DMS79 (cell line): Measurements from ENCODE around the gene IFI30.

Experiments used
- DNase-seq: peaks from one replicate; lab custom pipeline; 2025; lab: John Stamatoyannopoulos, UW

Gene IFI30

DNA sequence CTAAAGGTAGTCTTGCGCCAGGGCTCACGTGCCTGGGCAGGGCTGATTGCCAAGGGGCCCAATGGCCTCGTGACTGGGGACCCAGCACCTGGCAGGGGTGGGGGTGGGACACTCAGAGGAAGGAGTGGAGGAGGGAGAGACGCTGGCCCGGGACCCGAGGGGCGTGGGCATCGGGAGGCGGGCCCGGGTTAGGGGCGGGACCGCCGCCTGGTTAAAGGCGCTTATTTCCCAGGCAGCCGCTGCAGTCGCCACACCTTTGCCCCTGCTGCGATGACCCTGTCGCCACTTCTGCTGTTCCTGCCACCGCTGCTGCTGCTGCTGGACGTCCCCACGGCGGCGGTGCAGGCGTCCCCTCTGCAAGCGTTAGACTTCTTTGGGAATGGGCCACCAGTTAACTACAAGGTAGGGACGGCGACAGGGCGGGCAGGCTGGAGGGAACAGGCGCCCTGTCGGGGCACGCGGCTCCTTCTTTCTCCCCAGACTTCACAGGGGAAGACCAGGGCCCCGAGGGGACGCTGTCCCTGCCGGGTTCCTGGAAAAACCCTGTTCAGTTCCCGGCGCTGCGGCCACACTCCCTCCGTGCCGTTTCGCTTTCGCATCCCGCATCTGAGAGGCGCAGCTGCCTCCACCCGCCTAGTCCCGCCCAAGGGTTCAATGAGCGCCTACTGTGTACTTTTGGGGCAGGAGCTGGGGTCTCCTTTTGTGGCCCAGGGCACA is at the start of gene IFI30:
Gene IFI30, plus strand, starts transcription at position 242 of the 717 bp plus-strand sequence. Its CDS starts 29 bp downstream, at position 271.
- peak; percentile 92 for DNase-seq

- no peak for DNase-seq
Measured at GRCh38 chr19:18123819-18124218, 49.8 kb upstream of the IFI30 start.

GRCh38 chr19:18126097-18126496 is 47.5 kb upstream of the IFI30 start:
- DNase-seq: no peak

DNA sequence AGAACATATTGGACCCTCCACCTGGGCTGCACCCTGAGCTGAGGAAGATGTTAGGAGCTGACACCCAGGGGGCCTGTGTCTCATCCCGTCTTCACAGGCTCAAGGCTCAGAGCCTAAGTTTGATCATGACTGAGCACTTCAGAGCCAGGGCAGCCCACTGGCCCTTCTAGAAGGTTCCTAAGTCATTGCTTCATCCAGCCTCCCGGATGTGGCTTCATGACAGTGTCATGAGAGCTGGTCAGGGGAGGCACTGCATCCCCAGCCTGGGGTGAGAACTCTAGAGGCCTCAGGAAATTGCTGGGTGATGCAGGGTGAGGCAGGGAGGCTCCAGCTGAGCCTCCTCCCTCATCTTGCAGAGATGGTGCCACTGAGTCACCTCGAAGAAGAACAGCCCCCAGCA is 45.6 kb upstream of the IFI30 start:
- no peak for DNase-seq

DNA sequence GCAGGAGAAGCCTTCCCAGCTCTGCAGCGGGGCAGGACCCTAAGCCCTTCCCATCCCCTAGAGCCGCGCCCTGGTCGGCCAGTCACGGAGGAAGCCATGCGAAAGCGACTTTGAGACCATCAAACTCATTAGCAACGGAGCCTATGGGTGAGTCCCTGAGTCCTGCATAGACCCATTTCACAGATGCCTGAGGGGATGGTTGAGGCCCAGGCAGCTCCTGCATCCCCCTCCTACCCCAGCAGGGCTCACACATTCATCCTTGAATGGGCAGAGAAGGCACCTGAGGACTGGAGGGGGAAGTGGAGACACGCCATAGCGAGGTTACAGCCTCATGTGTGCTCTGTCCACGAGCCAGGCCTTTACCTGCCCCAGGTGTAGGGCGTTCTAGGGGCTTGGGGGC is 44.8 kb upstream of the IFI30 start:
- no peak for DNase-seq

DNA sequence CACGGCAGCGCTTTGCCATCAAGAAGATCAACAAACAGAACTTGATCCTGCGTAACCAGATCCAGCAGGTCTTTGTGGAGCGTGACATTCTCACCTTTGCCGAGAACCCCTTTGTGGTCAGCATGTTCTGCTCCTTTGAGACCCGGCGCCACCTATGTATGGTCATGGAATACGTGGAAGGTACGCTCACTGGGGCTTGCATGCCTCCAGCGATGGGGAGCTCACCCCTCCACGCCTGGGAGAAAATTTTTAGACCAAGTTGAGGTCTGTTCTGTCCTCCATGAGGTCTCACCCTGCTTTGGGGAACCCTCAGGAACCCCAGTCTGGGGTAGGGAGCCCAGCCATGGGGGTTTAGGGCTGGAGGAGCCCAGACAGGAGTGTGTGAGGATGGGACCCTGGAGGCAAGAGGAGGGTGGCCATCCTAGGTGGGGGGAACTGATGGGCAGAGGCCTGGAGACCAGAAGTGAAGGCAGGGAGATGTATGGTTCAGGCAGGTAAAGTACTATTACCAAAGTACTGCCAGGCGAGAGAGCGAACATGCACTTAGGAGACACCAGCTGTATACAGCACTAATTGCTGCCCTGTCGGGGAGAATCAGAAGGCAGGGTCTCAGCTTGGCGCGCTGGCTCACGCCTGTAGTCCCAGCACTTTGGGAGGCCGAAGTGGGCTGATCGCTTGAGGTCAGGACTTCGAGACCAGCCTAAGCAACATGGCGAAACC is 42.9 kb upstream of the IFI30 start:
- no peak for DNase-seq

- no peak for DNase-seq
Measured at GRCh38 chr19:18131841-18132596, 41.6 kb upstream of the IFI30 start.

DNA sequence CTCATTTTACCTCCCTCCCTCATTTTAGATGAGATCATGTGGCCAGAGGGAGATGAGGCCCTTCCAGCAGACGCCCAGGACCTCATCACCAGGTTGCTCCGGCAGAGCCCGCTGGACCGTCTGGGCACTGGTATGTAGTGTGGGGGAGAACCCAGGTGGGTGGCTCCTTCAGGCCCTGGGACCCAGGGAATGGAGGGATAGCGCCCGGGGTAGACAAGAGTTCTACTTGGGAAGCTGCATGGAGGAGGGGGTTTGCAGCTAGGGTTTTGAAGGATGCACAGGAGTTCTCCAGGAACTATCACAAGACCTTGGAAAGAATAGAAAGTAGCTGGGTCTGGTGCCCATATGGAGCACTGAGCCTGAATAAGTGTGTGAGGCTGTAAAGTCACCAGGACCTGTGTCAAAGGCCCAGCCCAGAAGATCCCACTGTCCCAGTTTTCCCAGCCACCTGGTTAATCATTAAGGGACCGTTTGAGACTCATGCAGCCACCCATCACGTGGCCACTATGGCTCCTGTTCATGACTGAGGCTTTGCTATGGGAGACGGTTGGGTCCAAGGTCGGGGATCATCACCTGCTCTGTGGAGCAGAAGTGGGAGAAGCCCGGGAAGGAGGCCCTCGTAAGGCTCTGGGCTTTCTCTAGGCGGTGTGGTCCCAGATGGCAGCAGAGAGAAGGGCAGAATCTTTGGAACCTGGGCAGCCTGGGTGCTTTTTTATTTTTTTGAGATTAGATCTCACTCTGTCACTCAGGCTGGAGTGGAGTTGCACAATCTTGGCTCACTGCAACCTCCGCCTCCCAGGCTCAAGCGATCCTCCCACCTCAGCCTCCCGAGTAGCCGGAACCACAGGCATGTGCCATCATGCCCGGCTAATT is 37.7 kb upstream of the IFI30 start:
- no peak for DNase-seq

DNA sequence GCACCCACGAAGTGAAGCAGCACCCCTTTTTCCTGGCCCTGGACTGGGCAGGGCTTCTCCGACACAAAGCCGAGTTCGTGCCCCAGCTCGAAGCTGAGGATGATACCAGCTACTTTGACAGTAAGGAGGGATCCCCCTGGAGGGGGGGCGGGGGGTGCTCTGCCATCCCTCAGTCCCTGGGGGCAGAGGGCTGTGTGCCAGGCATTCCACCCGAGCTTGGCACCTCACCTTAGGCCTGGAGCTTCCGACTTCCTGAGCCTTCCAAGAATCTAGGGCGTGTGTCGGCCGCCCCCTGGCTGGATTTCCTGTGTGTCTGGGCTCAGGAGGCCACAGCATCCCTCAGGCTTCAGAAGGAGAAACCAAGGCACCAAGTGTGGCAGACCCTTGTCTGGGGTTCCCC is 36.4 kb upstream of the IFI30 start:
- no peak for DNase-seq

DNA sequence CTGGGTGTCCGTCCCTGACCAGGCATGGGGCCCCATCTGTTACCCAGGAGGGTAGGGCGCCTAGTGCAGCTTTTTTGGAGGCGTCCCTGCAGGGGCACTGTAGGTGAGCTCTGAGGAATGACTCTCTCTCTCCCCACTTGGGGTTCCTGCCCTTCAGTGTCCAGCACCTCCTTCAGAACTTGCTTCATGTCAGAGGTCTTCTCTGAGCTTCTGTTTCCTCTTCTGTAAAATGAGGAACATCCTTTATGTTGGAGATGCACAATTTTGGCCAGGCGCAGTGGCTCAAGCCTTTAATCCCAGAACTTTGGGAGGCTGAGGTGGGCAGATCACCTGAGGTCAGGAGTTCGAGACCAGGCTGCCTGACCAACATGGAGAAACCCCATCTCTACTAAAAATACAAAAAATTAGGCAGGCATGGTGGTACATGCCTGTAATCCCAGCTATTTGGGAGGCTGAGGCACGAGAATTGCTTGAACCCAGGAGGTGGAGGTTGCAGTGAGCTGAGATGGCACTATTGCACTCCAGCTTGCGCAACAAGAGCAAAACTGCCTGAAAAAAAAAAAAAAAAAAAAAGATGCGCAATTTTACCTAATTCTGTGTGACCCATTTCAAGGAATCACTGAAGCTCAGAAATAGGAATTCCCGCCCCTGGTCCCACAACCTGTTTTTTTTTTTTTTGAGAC is 35.8 kb upstream of the IFI30 start:
- DNase-seq: no peak

DNA sequence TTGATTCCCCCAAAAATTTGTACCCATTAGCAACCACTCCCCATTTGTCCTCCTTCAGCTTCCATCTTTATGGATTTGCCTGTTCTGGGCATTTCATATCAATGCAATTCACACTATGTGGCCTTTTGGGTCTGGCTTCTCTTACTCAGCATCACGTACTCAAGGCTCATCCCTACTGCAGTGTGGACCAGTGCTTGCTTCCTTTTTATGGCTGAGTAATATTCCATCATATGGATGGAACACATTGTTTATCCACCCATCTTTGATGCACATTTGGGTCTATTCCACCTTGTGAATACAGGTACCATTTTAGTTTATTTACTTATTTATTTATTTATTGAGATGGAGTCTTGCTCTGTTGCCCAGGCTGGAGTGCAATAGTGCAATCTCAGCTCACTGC is 33.1 kb upstream of the IFI30 start:
- DNase-seq: no peak

DNA sequence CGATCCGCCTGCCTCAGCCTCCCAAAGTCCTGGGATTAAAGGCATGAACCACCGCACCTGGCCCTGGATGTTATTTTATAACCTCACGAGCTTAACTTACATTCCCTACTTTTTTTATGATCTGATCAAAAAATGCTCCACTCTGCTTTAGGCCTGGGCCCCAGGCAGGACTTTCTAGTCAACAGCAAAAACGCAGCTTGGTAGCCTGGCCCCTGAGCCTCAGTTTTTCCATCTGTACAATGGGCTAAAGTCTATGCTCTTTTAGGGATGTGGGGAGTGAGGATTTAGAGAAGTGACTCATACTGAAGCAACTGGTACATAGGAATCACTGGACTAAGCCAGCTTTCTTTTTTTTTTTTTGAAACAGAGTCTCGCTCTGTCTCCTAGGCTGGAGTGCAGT is 32.6 kb upstream of the IFI30 start:
- DNase-seq: no peak

- no peak for DNase-seq
Measured at GRCh38 chr19:18143902-18144301, 29.7 kb upstream of the IFI30 start.

- DNase-seq: no peak
Measured at GRCh38 chr19:18144361-18144760, 29.3 kb upstream of the IFI30 start.

GRCh38 chr19:18144906-18145305 is 28.7 kb upstream of the IFI30 start:
- DNase-seq: no peak

GRCh38 chr19:18145391-18145999 is 28.1 kb upstream of the IFI30 start:
- no peak for DNase-seq

- no peak for DNase-seq
Measured at GRCh38 chr19:18147396-18147795, 26.2 kb upstream of the IFI30 start.

- no peak for DNase-seq
Measured at GRCh38 chr19:18149596-18149975, 24.0 kb upstream of the IFI30 start.

GRCh38 chr19:18150776-18151624 is 22.6 kb upstream of the IFI30 start:
- DNase-seq: no peak

- DNase-seq: peak; percentile 85
Measured at GRCh38 chr19:18152442-18152816, 21.2 kb upstream of the IFI30 start.
